ENCODE data around the gene KCNG4. TPM values are rescaled to one million over a fixed set of nuclear protein-coding genes. Genes with fewer than 3 reads are reported as not detected.
A peak's percentile ranks its signal among the peaks of the same experiment; 100 is the strongest.

KCNG4 gene, protein sequence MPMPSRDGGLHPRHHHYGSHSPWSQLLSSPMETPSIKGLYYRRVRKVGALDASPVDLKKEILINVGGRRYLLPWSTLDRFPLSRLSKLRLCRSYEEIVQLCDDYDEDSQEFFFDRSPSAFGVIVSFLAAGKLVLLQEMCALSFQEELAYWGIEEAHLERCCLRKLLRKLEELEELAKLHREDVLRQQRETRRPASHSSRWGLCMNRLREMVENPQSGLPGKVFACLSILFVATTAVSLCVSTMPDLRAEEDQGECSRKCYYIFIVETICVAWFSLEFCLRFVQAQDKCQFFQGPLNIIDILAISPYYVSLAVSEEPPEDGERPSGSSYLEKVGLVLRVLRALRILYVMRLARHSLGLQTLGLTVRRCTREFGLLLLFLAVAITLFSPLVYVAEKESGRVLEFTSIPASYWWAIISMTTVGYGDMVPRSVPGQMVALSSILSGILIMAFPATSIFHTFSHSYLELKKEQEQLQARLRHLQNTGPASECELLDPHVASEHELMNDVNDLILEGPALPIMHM
- not detected in 2 replicates for total RNA-seq
- long read RNA-seq = 0 reads

DNA sequence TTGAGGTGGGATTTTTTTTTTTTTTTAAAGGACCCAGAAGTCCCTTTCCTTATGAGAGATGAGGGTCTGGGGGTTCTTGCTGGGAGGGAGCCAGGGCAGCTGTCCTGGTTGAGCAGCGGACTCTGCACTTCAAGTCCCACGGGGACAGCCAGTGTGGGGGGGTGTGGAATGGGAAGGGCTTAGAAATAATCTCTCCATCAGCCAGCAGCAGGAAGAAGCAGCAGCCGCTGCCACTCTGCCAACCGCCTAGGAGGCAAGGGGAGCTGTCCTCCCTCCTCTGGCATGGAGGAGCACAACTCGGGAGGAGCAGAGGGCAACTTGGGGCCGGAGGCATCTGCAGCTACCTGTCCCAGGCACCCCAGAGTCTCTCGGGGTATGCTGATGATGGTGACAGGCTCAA lies at the start of gene KCNG4:
TSS of gene KCNG4 (minus strand) at position 104 of the 400 bp plus-strand sequence. CDS start 2,527 bp downstream, outside the sequence.
- Mint-ChIP-seq H3K9me3 (ENCODE audit: unreplicated experiment) (peaks cover 3% of the 10 kb centered on the region), H3K4me3 (ENCODE audit: unreplicated experiment) (no peak within 1 kb of the TSS), H3K27me3 (ENCODE audit: unreplicated experiment) (peaks cover 75% of the 10 kb centered on the region), H3K36me3 (ENCODE audit: unreplicated experiment) (no peaks in the 10 kb centered on the region), H3K27ac (ENCODE audit: unreplicated experiment) (no peak within 1 kb of the TSS), H3K4me1 (ENCODE audit: unreplicated experiment) (no peaks in the 10 kb centered on the region)
- no peak for TF ChIP-seq CTCF (IDR thresholded peaks at IDR 0.05)
- no peak for DNase-seq (ENCODE audit: extremely low spot score, unreplicated experiment)

GRCh38 chr16:84288902-84289301 lies 49.1 kb upstream of the KCNG4 start:
- H3K4me1 Mint-ChIP-seq (ENCODE audit: unreplicated experiment) = peaks cover 27% of the 10 kb centered on the region
- no peak overlapping the region for H3K27ac Mint-ChIP-seq (ENCODE audit: unreplicated experiment)
- peaks cover 5% of the 10 kb centered on the region for H3K9me3 Mint-ChIP-seq (ENCODE audit: unreplicated experiment)
- no peak for TF ChIP-seq CTCF (IDR thresholded peaks at IDR 0.05)
- H3K4me3 Mint-ChIP-seq (ENCODE audit: unreplicated experiment) = no peak overlapping the region
- no peaks in the 10 kb centered on the region for H3K36me3 Mint-ChIP-seq (ENCODE audit: unreplicated experiment)
- DNase-seq (ENCODE audit: extremely low spot score, unreplicated experiment) = no peak
- peaks cover 46% of the 10 kb centered on the region for H3K27me3 Mint-ChIP-seq (ENCODE audit: unreplicated experiment)

DNA sequence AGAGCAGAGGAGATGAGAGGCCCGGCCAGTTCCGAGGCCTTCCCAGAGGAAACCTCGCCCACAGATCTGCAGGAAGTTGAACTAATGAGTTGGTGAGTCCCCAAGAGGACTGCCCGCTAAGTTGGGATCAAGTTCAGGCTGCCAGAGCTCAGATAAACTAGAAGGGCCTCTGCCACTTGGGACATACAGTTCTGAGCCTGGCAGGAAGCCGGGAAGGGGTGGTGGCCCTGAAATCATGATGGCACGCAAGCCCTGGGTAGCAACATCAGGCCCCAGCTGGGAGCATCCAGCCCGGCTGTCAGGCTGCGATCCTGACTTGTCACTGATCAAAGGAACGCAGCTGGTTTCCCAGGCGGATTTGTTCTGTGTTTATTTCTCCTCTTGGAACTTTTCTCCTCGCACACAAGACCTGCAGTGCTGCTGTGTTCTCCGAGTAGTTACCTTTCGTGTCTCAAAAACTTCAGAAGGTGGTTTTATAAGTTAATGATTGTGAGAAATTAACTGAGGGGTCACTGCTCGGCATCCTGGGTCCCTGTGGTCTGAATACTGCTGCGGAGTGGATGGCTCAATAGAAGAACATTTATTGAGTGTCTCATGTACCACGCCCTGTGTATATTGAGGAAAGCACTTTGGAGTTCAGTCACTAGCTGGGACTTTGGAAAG lies 46.9 kb upstream of the KCNG4 start:
- TF ChIP-seq CTCF (IDR thresholded peaks at IDR 0.05) = no peak
- Mint-ChIP-seq H3K4me3 (ENCODE audit: unreplicated experiment) (no peak overlapping the region), H3K27me3 (ENCODE audit: unreplicated experiment) (peaks cover 55% of the 10 kb centered on the region), H3K9me3 (ENCODE audit: unreplicated experiment) (peaks cover 5% of the 10 kb centered on the region), H3K27ac (ENCODE audit: unreplicated experiment) (peak overlapping the region; percentile 33), H3K4me1 (ENCODE audit: unreplicated experiment) (peaks cover 30% of the 10 kb centered on the region), H3K36me3 (ENCODE audit: unreplicated experiment) (no peaks in the 10 kb centered on the region)
- peak; percentile 86 for DNase-seq (ENCODE audit: extremely low spot score, unreplicated experiment)

GRCh38 chr16:84284154-84284722 lies 44.4 kb upstream of the KCNG4 start:
- no peak for DNase-seq (ENCODE audit: extremely low spot score, unreplicated experiment)
- Mint-ChIP-seq H3K36me3 (ENCODE audit: unreplicated experiment) (no peaks in the 10 kb centered on the region), H3K9me3 (ENCODE audit: unreplicated experiment) (peaks cover 5% of the 10 kb centered on the region), H3K27ac (ENCODE audit: unreplicated experiment) (no peak overlapping the region), H3K27me3 (ENCODE audit: unreplicated experiment) (peaks cover 56% of the 10 kb centered on the region), H3K4me1 (ENCODE audit: unreplicated experiment) (peaks cover 25% of the 10 kb centered on the region), H3K4me3 (ENCODE audit: unreplicated experiment) (no peak overlapping the region)
- no peak for TF ChIP-seq CTCF (IDR thresholded peaks at IDR 0.05)
